ENCODE data around the gene ZNF219. TPM values are rescaled to one million over a fixed set of nuclear protein-coding genes. Genes with fewer than 3 reads are reported as not detected.

ZNF219 gene
- total and polyA plus RNA-seq, 10 of the 15 experiments (the other 5 are each of a cell fraction or from before 2014, with no cell fraction given): 0.16 to 6.4 (median 1.9) TPM

- ChIA-PET POLR2A (interaction anchor here (0.5 kb wide), 1 partner anchor 29 kb away, joined by 4 read pairs; no protein-coding TSS in a partner anchor), RAD21 (ENCODE audit: unreplicated experiment) (interaction anchor here (1.8 kb wide), 1 partner anchor 22 kb away, joined by 4 read pairs; no protein-coding TSS in a partner anchor), CTCF (interaction anchor here (0.6 to 3.2 kb wide), 2 partner anchors 18 to 34 kb away, joined by 3 to 22 read pairs; no protein-coding TSS in a partner anchor), SMC1A (ENCODE audit: uncharacterized antibody, unreplicated experiment) (interaction anchor here (1.5 to 2.0 kb wide), 2 partner anchors 20 to 33 kb away, joined by 4 to 17 read pairs; no protein-coding TSS in a partner anchor)
- Histone ChIP-seq H3K79me2 (ENCODE audit: control insufficient read depth, insufficient read depth, low read length) (no peaks in the 10 kb centered on the region), H3K27me3 (replicated peaks in 1 of 2; ENCODE audit: control insufficient read depth in 2 of 2, insufficient read depth in 2 of 2, low read length in 1 of 2) (peaks cover 0 to 9% of the 10 kb centered on the region in 2 experiments; a peak in 1 of 4 replicates), H3K9me3 (replicated peaks; ENCODE audit: control insufficient read depth, insufficient read depth, low read length) (no peaks in the 10 kb centered on the region), H3K36me3 (ENCODE audit: control insufficient read depth in 2 of 2, insufficient read depth in 2 of 2, low read length in 1 of 2) (no peaks in the 10 kb centered on the region), H3K9ac (ENCODE audit: control insufficient read depth, insufficient read depth, low read length) (no peak overlapping the region), H3K27ac (ENCODE audit: control insufficient read depth, insufficient read depth) (no peak overlapping the region), H3K4me3 (no peak overlapping the region), H3K4me2 (ENCODE audit: control insufficient read depth, insufficient read depth) (no peak overlapping the region), H2AFZ (ENCODE audit: control insufficient read depth, low read depth, low read length) (no peak overlapping the region), H3K4me1 (ENCODE audit: control insufficient read depth, insufficient read depth, low read length) (no peaks in the 10 kb centered on the region), H4K20me1 (ENCODE audit: control insufficient read depth, insufficient read depth) (no peaks in the 10 kb centered on the region; the same call in 1 of the 2 replicates)
- ATAC-seq (no peak), FAIRE-seq (no peak), DNase-seq (ENCODE audit: low read depth, low spot score) (no peak)
- in situ Hi-C loops (cut with MboI): no loop called here
- WGBS (ENCODE audit: insufficient coverage, insufficient replicate concordance, low lambda C conversion rate, missing lambda C conversion rate): 50% methylated on average over 2 of the region's 2 CpGs
- intact Hi-C loops (cut with micrococcal nuclease; ENCODE audit: unreplicated experiment): no loop called here
- no TSS peak for BruUV-seq (replicated peaks)
- TF ChIP-seq RAD51 (IDR thresholded peaks at IDR 0.05): no peak
- no peak for TF ChIP-seq ZBTB33 (IDR thresholded peaks at IDR 0.05)
- no peak for TF ChIP-seq ZNF384 (IDR thresholded peaks at IDR 0.05; ENCODE audit: borderline replicate concordance, low read depth, low read length)
Observed at GRCh38 chr14:21048638-21049037, 49.8 kb downstream of the ZNF219 start.

- no peaks in the 10 kb centered on the region for H3K79me2 ChIP-seq (ENCODE audit: control insufficient read depth, insufficient read depth, low read length)
Observed at GRCh38 chr14:21047378-21047781, 51.1 kb downstream of the ZNF219 start.

More at GRCh38 chr14:21047378-21047781, 51.1 kb downstream of the ZNF219 start:
- Histone ChIP-seq H3K27ac (ENCODE audit: control insufficient read depth, insufficient read depth) (no peak overlapping the region), H2AFZ (ENCODE audit: control insufficient read depth, low read depth, low read length) (no peak overlapping the region), H3K4me2 (ENCODE audit: control insufficient read depth, insufficient read depth) (no peak overlapping the region), H3K9me3 (replicated peaks; ENCODE audit: control insufficient read depth, insufficient read depth, low read length) (no peaks in the 10 kb centered on the region), H4K20me1 (ENCODE audit: control insufficient read depth, insufficient read depth) (no peaks in the 10 kb centered on the region; the same call in 1 of the 2 replicates), H3K4me3 (no peak overlapping the region), H3K9ac (ENCODE audit: control insufficient read depth, insufficient read depth, low read length) (no peak overlapping the region), H3K27me3 (replicated peaks in 1 of 2; ENCODE audit: control insufficient read depth in 2 of 2, insufficient read depth in 2 of 2, low read length in 1 of 2) (peaks cover 0 to 11% of the 10 kb centered on the region in 2 experiments; a peak in 2 of 4 replicates), H3K4me1 (ENCODE audit: control insufficient read depth, insufficient read depth, low read length) (no peaks in the 10 kb centered on the region), H3K36me3 (ENCODE audit: control insufficient read depth in 2 of 2, insufficient read depth in 2 of 2, low read length in 1 of 2) (no peaks in the 10 kb centered on the region)
- FAIRE-seq (no peak), ATAC-seq (no peak), DNase-seq (ENCODE audit: low read depth, low spot score) (no peak)
- in situ Hi-C loops (cut with MboI): no loop called here
- POLR2A ChIA-PET: interaction anchor here (1.2 kb wide), 1 partner anchor 32 kb away, joined by 4 read pairs; no protein-coding TSS in a partner anchor
- BruUV-seq (replicated peaks): no TSS peak
- WGBS (ENCODE audit: insufficient coverage, insufficient replicate concordance, low lambda C conversion rate, missing lambda C conversion rate): 0% methylated on average over 2 of the region's 2 CpGs
- SMC1A ChIA-PET (ENCODE audit: uncharacterized antibody, unreplicated experiment): interaction anchor here (1.2 to 2.0 kb wide), 3 partner anchors 21 to 41 kb away, joined by 3 to 17 read pairs (median 4); no protein-coding TSS in a partner anchor
- intact Hi-C loops (cut with micrococcal nuclease; ENCODE audit: unreplicated experiment): no loop called here
- no peak for TF ChIP-seq BMI1 (IDR thresholded peaks at IDR 0.05; ENCODE audit: borderline replicate concordance)
- TF ChIP-seq TBL1XR1 (IDR thresholded peaks at IDR 0.05; ENCODE audit: low read depth, low read length): no peak
- no peak for TF ChIP-seq ATF2 (IDR thresholded peaks at IDR 0.05; ENCODE audit: low read length)
- TF ChIP-seq ATF3 (IDR thresholded peaks at IDR 0.05; ENCODE audit: borderline replicate concordance, extremely low read depth, low read depth, low read length): no peak
- no peak for TF ChIP-seq ZBTB4 (CRISPR knock-in tag; IDR thresholded peaks at IDR 0.05)
- no peak for TF ChIP-seq IRF4 (IDR thresholded peaks at IDR 0.05; ENCODE audit: low read depth, low read length)
- CTCF ChIA-PET: interaction anchor here (1.5 to 3.2 kb wide), 4 partner anchors 13 to 57 kb away, joined by 3 to 22 read pairs (median 4); no protein-coding TSS in a partner anchor
- RAD21 ChIA-PET (ENCODE audit: unreplicated experiment): interaction anchor here (1.8 kb wide), 1 partner anchor 24 kb away, joined by 4 read pairs; no protein-coding TSS in a partner anchor
